Measurements from ENCODE around the gene RESF1. TPM values are rescaled to one million over a fixed set of nuclear protein-coding genes. Genes with fewer than 3 reads are reported as not detected.

Gene RESF1
- total and polyA plus RNA-seq, 2 donors (not counting 3 experiments of a cell fraction or from before 2014, with no cell fraction given) = 40.3 to 70.0 TPM

DNA sequence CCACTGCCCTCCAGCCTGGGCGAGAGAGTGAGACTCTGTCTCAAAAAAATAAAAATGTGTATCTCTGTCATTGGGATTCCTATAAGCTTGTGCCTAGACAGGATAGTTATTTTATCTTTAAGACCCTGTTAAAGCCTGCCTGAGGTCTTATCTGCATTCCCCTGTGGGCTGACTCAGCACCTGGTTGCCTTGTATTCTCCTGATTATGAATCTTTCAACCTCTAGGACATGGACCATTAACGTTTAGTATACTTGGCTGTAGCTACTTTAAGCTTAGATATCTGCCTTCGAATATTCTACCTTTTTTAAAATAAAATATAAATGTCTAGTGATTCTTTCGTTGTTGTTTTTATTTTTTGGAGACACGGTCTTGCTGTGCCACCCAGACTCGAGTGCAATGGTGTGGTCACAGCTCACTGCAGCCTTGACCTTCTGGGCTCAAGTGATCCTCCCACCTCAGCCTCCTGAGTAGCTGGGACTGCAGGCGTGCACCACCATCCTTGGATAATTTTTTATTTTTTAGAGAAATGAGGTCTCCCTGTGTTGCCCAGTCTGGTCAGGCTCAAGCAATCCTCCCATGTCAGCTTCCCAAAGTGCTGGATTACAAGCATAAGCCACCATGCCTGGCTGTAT is 41.3 kb downstream of the RESF1 start:
- TF ChIP-seq JUN (IDR thresholded peaks at IDR 0.05; ENCODE audit: borderline replicate concordance, insufficient read depth, insufficient read length, low read depth) (no peak), EZH2 (IDR thresholded peaks at IDR 0.05; ENCODE audit: borderline replicate concordance, low read depth, low read length, severe bottlenecking) (no peak), GATA2 (IDR thresholded peaks at IDR 0.05; ENCODE audit: insufficient read depth, insufficient read length, low read depth, low read length) (no peak), MYC (IDR thresholded peaks at IDR 0.05; ENCODE audit: low read depth, low read length) (no peak), FOS (IDR thresholded peaks at IDR 0.05; ENCODE audit: borderline replicate concordance, insufficient read depth, low read length) (no peak), POLR2AphosphoS5 (IDR thresholded peaks at IDR 0.05; ENCODE audit: insufficient read depth, low read depth, low read length) (no peak), POLR2A (IDR thresholded peaks at IDR 0.05; ENCODE audit: low read depth, low read length) (no peak), MAX (IDR thresholded peaks at IDR 0.05; ENCODE audit: insufficient read depth, insufficient read length) (no peak)
- TF ChIP-seq, protein P1, sequence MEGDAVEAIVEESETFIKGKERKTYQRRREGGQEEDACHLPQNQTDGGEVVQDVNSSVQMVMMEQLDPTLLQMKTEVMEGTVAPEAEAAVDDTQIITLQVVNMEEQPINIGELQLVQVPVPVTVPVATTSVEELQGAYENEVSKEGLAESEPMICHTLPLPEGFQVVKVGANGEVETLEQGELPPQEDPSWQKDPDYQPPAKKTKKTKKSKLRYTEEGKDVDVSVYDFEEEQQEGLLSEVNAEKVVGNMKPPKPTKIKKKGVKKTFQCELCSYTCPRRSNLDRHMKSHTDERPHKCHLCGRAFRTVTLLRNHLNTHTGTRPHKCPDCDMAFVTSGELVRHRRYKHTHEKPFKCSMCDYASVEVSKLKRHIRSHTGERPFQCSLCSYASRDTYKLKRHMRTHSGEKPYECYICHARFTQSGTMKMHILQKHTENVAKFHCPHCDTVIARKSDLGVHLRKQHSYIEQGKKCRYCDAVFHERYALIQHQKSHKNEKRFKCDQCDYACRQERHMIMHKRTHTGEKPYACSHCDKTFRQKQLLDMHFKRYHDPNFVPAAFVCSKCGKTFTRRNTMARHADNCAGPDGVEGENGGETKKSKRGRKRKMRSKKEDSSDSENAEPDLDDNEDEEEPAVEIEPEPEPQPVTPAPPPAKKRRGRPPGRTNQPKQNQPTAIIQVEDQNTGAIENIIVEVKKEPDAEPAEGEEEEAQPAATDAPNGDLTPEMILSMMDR (IDR thresholded peaks at IDR 0.05; ENCODE audit: extremely low read depth in 1 of 2, insufficient read depth in 1 of 2, low read depth in 1 of 2, low read length in 2 of 2) = no peak
- ChIA-PET CTCF (interaction anchor here (0.5 kb wide), 1 partner anchor 161 kb away, joined by 3 read pairs; no protein-coding TSS in a partner anchor), POLR2A (interaction anchor here (0.6 kb wide), 1 partner anchor 260 kb away, joined by 3 read pairs; no protein-coding TSS in a partner anchor)
- DNase-seq (ENCODE audit: low read depth, low spot score) (no peak), FAIRE-seq (no peak)
- Histone ChIP-seq H3K4me1 (ENCODE audit: control insufficient read depth, extremely low read depth, insufficient read depth, low read length) (no peaks in the 10 kb centered on the region), H3K79me2 (ENCODE audit: control insufficient read depth, insufficient read depth, low read length) (no peaks in the 10 kb centered on the region), H2AFZ (ENCODE audit: low read depth, low read length) (no peak overlapping the region), H3K9me3 (replicated peaks; ENCODE audit: control insufficient read depth, insufficient read depth, low read length) (no peaks in the 10 kb centered on the region), H3K4me2 (ENCODE audit: insufficient read depth, low read length) (no peak overlapping the region), H3K9me1 (replicated peaks; ENCODE audit: control insufficient read depth, extremely low read depth, insufficient read depth, low read length) (no peaks in the 10 kb centered on the region), H3K27me3 (ENCODE audit: control insufficient read depth in 2 of 2, insufficient read depth in 2 of 2, low read length in 2 of 2) (no peaks in the 10 kb centered on the region), H4K20me1 (replicated peaks; ENCODE audit: control insufficient read depth, extremely low read depth, insufficient read depth, low read length) (no peaks in the 10 kb centered on the region), H3K27ac (ENCODE audit: insufficient read depth, low read depth, low read length) (no peak overlapping the region), H3K4me3 (replicated peaks in 1 of 3; ENCODE audit: insufficient read depth in 1 of 3, low read depth in 1 of 3, low read length in 3 of 3) (no peak overlapping the region), H3K36me3 (ENCODE audit: control insufficient read depth in 2 of 2, extremely low read depth in 1 of 2, insufficient read depth in 2 of 2, low read length in 2 of 2) (peaks cover 5 to 14% of the 10 kb centered on the region in 2 experiments), H3K9ac (replicated peaks; ENCODE audit: extremely low read depth, insufficient read depth, low read length) (no peak overlapping the region)
- dilution Hi-C loops (cut with MboI; ENCODE audit: extremely low pct_ligation_motif_present, low sequenced_read_pairs) = no loop called here
- intact Hi-C loops (cut with micrococcal nuclease) = no loop called here
- no TSS peak for BruUV-seq (replicated peaks)
